ENCODE results near the gene MYO5A.
"Not testable (repeated sequence)": the region's sequence is repeated elsewhere in the genome, so short reads cannot be mapped to it uniquely, and the experiment has no call there.

Gene MYO5A

GRCh38 chr15:52505151-52505550 lies 23.5 kb downstream of the MYO5A start:
- DNase-seq (ENCODE audit: low read depth), result no peak

DNA sequence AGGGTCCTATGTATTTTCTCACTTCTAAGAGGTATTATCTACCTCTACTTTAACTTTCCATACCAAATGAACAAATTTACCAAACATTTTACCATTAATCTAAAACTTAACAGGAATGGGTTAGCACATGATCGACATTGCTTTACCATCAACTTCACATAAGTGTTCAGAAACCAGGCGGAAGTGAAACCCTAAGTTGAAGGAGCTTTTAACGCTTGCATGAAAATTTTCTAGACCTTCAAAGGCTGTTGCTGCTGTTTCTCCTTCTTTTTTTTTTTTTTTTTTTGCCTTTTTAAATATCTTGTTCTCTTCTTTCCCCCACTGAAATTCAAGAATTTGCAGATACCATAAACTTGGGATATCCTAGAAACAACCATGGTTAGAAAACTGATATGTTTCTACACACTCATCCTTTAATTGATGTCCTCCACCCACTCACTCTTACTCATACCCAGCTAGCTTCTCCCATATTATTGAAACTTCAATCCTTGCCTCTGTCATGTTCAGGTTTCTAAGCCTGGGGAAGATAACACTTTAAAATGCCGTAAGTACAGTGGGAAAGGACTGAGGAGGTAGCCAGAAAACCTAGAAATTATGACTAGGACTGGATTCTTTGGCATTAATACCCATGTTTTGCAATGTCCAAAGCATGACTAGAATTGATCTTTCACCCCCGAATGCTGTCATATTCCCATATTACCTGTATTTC lies 24.7 kb downstream of the MYO5A start:
- no peak for DNase-seq (ENCODE audit: low read depth)

- no peak for DNase-seq (ENCODE audit: low read depth)
These were observed 26.1 kb downstream of the MYO5A start for GRCh38 chr15:52502608-52503007.

DNA sequence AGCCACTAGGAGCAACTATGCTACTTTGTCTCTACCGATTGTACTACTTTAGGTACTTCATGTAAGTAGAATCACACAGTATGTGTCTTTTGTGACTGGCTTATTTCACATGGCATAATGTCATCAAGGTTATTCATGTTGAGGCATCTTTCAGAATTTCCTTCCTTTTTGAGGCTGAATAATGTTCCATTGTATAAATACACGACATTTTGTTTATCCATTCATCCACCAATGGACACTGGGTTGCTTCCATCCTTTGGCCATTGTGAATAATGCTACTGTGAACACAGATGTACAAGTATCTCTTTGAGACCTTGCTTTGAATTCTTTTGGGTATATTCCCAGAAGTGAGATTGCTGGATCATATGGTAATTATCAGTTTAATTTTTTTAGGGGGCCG lies 29.2 kb downstream of the MYO5A start:
- no peak for DNase-seq (ENCODE audit: low read depth)

- DNase-seq (ENCODE audit: low read depth), result no peak
These were observed 30.0 kb downstream of the MYO5A start for GRCh38 chr15:52498706-52499105.

DNA sequence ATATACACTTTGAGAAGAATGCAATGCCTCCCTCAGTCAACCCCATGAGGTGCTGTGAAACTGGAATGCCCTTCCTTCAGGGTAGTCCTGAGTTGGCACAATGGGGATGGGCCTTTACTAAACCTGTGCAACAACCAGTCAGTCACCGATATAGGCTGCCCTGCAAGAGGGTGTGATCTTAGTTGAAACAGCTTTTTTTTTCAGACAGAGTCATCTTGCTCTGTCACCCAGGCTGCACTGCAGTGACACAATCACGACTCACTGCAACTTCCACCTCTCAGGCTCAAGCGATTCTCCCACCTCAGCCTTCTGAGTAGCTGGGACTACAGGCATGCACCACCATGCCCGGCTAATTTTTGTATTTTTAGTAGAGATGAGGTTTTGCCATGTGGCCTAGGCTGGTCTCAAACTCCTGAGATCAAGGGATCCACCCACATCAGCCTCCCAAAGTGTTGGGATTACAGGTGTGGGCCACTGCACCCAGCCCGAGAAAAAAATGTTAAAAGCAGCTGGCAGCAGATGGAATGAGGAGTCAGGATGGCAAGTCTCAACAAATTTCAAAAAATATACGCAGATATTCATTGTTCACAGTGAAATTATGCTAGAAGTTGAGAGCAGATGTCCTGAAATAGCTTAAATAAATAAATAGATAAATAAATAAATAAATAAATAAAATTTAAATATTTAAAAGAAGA lies 31.8 kb downstream of the MYO5A start:
- no peak for DNase-seq (ENCODE audit: low read depth)

DNA sequence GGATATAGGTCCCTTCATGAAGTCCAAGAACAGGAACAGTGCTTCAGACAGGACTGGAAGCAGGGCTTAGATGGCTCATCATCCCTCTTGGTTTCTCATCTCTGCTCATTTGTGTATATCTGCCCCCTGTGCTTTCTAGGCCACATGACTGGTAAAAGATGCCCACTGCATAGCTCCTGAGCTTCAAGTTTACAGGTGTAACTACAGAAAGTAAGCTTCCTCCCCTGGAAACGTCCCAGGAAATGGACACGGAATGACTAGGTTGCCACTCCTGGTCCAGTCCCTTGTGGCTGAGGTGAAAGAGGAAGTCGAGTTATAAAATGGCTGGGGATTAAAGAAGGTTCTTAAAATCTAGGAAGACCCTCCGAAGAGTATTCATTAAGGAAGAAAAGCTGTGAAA lies 32.5 kb downstream of the MYO5A start:
- no peak for DNase-seq (ENCODE audit: low read depth)

DNA sequence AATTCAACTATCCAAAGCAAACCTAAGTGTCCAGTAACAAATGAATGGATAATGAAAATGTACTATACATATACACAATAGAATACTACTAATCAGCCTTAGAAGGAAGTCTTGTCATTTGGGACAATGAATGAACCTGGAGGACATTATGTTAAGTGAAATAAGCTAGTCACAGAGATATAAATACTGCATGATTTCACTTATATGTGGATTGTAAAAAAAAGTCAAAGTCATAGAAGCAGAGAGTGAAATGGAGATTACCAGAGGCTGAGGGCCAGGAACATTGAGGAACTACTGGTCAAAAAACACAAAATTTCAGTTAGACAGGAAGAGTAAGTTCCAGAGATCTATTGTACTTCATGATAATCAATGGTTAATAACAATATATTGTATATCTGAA lies 33.6 kb downstream of the MYO5A start:
- no peak for DNase-seq (ENCODE audit: low read depth)

DNA sequence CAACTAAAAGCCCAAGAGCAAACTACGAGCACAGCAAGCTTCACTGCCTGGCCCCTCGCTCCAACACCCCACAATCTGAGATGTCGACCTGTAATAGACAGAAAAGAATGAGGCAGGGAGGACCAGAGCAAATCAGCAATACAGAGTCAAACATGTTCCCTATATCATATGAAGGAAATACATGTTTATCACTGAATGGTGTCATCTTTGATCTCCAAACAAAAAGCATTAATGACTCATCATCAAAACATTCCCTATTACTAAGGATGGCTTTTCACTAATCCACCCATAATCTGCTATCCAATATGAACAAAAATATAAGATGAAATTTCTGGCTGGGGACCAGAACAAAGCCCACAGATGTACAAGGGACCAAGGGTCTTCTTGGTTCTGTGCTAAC lies 34.7 kb downstream of the MYO5A start:
- no peak for DNase-seq (ENCODE audit: low read depth)

DNA sequence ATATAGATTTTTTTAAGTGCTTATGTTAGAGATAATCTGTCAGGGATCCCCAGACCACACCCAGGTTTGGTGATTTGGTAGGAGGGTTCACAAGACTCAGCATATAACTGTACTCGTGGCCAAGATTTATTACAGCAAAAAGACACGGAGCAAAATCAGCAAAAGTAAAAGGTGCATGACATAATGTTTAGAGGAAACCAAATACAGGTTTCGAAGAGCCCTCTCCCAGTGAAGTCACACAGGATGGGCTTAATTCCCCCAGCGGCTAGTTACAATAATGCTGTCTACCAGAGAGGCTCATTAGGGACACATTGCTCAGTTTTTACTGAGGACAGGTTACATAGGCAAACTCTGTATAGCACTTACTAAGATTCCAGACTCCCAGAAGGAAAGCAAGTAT lies 36.5 kb downstream of the MYO5A start:
- DNase-seq (ENCODE audit: low read depth), result no peak

GRCh38 chr15:52491472-52491871 lies 37.2 kb downstream of the MYO5A start:
- no peak for DNase-seq (ENCODE audit: low read depth)

DNA sequence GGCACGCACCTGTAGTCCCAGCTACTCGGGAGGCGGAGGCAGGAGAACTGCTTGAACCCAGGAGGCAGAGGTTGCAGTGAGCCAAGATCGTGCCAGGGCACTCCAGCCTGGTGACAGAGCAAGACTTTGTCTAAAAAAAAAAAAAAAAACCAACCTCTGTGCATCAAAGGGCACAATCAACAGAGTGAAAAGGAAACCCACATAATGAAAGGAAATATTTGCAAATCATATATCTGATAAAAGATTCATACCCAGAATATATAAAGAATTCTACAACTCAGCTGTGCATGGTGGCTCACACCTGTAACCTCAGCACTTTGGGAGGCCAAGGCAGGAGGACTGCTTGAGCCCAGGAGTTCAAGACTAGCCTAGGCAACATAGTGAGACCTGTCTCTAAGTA lies 39.2 kb downstream of the MYO5A start:
- DNase-seq (ENCODE audit: low read depth), result not testable (repeated sequence)

- DNase-seq (ENCODE audit: low read depth), result no peak
These were observed 39.9 kb downstream of the MYO5A start for GRCh38 chr15:52488830-52489229.

DNA sequence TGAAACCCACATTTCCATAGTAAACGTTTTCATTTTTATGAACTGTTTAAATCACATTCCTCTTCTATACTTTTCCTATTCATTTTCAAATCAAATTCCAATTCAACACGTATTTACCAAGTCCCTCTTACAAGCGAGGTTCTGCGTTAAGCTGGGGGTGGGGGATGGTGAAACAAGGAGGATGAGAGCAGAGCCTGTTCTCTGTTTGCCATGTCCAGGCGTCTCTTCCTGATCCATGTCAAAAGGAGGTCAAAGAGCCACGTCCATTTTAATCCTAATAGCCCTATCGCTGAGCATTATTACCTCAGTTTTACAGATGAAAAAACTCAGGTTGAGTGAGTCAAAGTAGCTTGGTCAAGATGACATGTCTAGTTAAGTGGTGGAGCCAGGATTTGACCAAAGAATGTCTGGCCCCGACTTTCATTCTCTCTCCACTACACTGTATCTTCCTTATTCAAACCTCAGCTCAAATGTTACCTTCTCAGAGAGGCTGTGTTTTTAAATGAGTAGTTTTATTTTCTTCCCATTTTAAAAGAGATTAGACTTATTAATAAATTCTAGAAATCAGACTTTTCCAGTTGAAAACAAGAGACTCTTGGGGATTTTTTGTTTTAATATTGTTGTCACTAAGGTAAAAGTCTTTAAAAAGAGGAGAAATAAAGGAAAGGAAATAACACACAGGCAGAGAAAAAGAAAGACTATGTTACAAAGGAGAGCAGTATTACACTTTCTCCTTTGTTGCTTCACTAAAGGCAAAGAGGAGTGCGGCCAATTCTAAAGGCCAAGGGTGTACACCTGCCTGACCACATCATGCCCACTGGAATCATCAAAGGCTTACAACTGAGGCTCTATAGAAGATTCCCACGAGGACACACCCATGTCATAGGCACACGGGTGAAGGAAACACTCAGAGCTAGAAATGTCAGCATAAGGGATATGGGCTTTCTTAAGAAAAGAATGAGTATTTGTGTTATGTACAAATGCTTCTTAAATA lies 42.4 kb downstream of the MYO5A start:
- no peak for DNase-seq (ENCODE audit: low read depth)

DNA sequence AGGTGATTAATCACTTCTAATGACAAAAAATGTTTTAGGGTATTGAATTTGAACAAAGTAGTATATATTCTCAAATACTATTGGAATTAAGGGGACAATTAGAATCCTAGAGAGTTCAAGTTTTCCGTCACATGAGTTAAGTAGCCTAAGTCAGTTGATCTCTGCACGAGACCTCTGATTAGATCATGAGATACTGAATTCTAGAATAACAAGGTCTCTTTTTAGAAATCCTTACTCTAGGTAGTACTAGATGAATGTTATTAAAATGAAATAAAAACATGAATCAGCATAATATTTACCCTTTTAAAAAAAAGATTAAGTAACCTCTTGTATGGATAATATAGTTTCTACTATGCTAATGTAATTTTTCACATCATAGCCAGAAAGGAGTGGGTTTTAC lies 43.4 kb downstream of the MYO5A start:
- DNase-seq (ENCODE audit: low read depth), result no peak

DNA sequence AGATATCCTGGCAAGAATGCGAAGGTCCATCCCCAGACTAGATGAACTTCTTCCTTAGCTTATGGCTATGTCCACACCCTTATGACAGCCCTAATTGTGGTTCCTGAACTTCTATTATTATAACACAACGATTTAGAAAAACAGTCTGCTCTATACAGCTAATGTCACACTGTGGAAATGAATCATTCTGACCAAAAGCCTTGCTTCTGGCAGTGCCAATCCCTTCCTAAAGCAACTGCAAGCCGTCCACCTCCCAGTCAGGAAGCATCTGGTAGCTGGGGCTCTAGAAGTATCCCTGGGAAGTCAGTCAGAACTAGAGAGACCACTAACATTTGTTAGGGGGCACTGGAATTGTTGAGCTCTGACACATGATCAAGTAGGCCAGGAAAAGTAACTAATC lies 45.0 kb downstream of the MYO5A start:
- DNase-seq (ENCODE audit: low read depth), result no peak

GRCh38 chr15:52481915-52482314 lies 46.8 kb downstream of the MYO5A start:
- DNase-seq (ENCODE audit: low read depth), result peak; percentile 40

DNA sequence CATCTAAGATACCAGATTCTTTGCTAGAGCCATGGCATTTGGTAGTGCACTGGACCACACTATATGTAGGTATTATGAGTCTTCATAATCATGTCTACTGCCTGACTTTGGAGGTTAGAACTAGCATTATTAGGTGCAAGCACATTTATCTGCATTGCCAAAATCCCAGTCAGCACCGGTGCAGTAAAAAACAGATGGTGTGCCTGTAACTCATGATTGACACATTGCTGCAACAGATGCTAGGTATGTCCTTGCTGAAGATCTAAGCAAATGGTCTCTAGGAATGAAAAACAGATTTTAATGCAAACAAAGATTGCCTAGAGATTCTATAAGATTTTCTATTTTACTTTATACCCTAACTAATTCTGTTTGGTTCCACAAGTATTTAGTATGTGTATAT lies 47.7 kb downstream of the MYO5A start:
- no peak for DNase-seq (ENCODE audit: low read depth)

GRCh38 chr15:52466716-52467115 lies 62.0 kb downstream of the MYO5A start:
- no peak for DNase-seq (ENCODE audit: low read depth)

DNA sequence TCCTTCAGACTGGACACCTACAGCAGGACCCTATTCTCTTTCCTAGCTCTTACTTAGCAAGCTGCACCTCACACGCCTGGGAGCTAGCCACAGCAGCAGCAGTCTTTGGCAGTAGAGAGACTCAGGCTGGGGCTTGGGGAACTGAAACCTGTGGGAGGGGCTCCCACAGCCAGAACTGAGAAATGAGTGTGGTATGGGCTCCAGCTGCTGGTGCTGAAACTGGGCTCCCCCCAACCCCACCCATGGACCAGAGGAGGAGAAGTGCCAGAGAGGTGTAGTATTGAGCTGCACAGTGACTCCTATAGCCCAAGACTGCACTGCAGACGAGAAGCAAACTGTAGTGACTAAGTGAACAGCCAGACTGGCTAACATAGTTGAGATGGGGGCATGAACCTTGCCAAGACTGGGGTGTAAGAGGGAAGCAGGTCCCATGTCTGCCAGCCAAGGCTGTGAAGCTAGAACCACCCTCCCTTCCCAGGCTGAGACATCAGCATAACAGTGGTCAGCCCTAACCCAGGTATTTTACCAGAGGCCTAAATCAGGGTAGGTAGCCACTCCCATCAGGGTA lies 62.5 kb downstream of the MYO5A start:
- DNase-seq (ENCODE audit: low read depth), result no peak

- no peak for DNase-seq (ENCODE audit: low read depth)
These were observed 64.2 kb downstream of the MYO5A start for GRCh38 chr15:52464478-52464877.

DNA sequence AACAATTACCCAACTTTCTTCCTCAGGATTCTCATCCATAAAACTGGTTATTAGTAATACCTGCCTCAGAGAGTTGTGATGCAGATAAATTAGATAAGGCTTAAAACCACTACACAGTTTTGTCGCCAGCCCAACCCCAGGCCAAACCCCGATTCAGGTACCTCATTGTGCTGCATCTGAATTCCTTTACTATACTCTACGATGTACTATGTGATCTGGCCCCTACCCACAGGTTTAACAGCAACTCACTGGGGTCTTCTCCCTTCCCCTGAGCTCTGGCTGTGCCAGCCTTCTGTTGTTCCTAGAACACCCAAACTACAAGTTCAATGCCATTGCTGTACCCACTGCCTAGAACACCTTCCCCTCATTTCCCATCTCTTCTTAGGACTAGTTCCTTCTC lies 64.6 kb downstream of the MYO5A start:
- no peak for DNase-seq (ENCODE audit: low read depth)

All from CMK (cell line).